CD8-positive, alpha-beta memory T cell (primary cell): ENCODE measurements around the gene SEMA5B. TPM values are rescaled to one million over a fixed set of nuclear protein-coding genes. Genes with fewer than 3 reads are reported as not detected.

Experiments
- CTCF ChIA-PET: fragments of 350-600 bp; sonication (Branson Sonifier 250); formaldehyde crosslinking; loops from one replicate; lab custom pipeline; 2021; ENCODE audit warnings: antibody characterized with exemption; lab: Charles Lee
- POLR2A ChIA-PET: fragments of 350-600 bp; sonication (Branson Sonifier 250); formaldehyde crosslinking; loops from one replicate; lab custom pipeline; 2021; ENCODE audit warnings: antibody characterized with exemption; lab: Charles Lee
- DNase-seq, 5 donors: peaks; one replicate each; pipeline versions ENCODE4 v3.0.0 to v3.0.0-alpha.2; 2020 to 2022; ENCODE audit warnings: mixed read lengths in 1 of 5
- H3K27ac ChIP-seq: one replicate; pipeline ENCODE4 v1.7.0; 2013; ENCODE audit warnings: low read depth, mild to moderate bottlenecking, low read length, moderate library complexity
- H3K27me3 ChIP-seq: 2 replicates; pipeline ENCODE4 v1.7.0; 2013; ENCODE audit warnings: low read length, mild to moderate bottlenecking; ENCODE audit not compliant: insufficient read depth, poor library complexity, severe bottlenecking
- H3K36me3 ChIP-seq: 2 replicates; pipeline ENCODE4 v1.7.0; 2013; ENCODE audit warnings: mild to moderate bottlenecking, low read length, moderate library complexity; ENCODE audit not compliant: insufficient read depth
- H3K4me1 ChIP-seq: 2 replicates; pipeline ENCODE4 v1.7.0; 2013; ENCODE audit warnings: mild to moderate bottlenecking, low read length, moderate library complexity; ENCODE audit not compliant: insufficient read depth
- H3K4me3 ChIP-seq: 2 replicates; pipeline ENCODE4 v1.7.0; 2013; ENCODE audit warnings: mild to moderate bottlenecking, low read length
- H3K9me3 ChIP-seq: 2 replicates; pipeline ENCODE4 v1.7.0; 2013; ENCODE audit warnings: mild to moderate bottlenecking, low read length
- H3K27ac Mint-ChIP-seq, 8 donors: one replicate each; pipeline ENCODE4 v1.8.0; 2020 to 2021; ENCODE audit warnings: mixed read lengths in 8 of 8, mild to moderate bottlenecking in 6 of 8, inconsistent platforms in 3 of 8, moderate library complexity in 3 of 8
- H3K27me3 Mint-ChIP-seq, 2 donors: one replicate each; pipeline ENCODE4 v1.8.0; 2020 to 2021; ENCODE audit warnings: mixed read lengths in 2 of 2, mild to moderate bottlenecking in 1 of 2, moderate library complexity in 1 of 2
- H3K36me3 Mint-ChIP-seq, 3 donors: one replicate each; pipeline ENCODE4 v1.8.0; 2020 to 2021; ENCODE audit warnings: mixed read lengths in 3 of 3, inconsistent platforms in 1 of 3, mild to moderate bottlenecking in 1 of 3
- H3K4me1 Mint-ChIP-seq, 3 donors: one replicate each; pipeline ENCODE4 v1.8.0; 2020 to 2021; ENCODE audit warnings: mixed read lengths in 3 of 3, inconsistent platforms in 1 of 3, mild to moderate bottlenecking in 1 of 3
- H3K4me3 Mint-ChIP-seq, 7 donors: one replicate each; pipeline ENCODE4 v1.8.0; 2020 to 2021; ENCODE audit warnings: mixed read lengths in 7 of 7, mild to moderate bottlenecking in 6 of 7, moderate library complexity in 4 of 7, inconsistent platforms in 2 of 7
- H3K9me3 Mint-ChIP-seq, 5 donors: one replicate each; pipeline ENCODE4 v1.8.0; 2020 to 2022; ENCODE audit warnings: mixed read lengths in 5 of 5, mild to moderate bottlenecking in 3 of 5, moderate library complexity in 2 of 5, inconsistent platforms in 1 of 5
- polyA plus RNA-seq: library from polyadenylated mRNA; unstranded; fragments of 300-500 nt; fragmentation: Illumina TruSeq; gene quantifications from one replicate; pipeline ENCODE4 v1.2.3, GENCODE V29; 2021
- total RNA-seq, 2 experiments: library from RNA; stranded (reverse); gene quantifications; one replicate each; pipeline ENCODE4 v1.2.3, GENCODE V29; 2021

Gene SEMA5B
- total and polyA plus RNA-seq, 3 experiments from 2014 or later = not detected

- Mint-ChIP-seq H3K27me3 (peaks cover 8 to 10% of the 10 kb centered on the region in 2 donors), H3K36me3 (no peaks in the 10 kb centered on the region), H3K9me3 (no peaks in the 10 kb centered on the region), H3K27ac (no peak overlapping the region), H3K4me3 (no peak overlapping the region), H3K4me1 (peaks cover 3 to 10% (median 8%) of the 10 kb centered on the region in 3 donors)
- CTCF ChIA-PET = no interaction called here
- H3K36me3 ChIP-seq = no peaks in the 10 kb centered on the region
- no peak overlapping the region for H3K4me3 ChIP-seq
- H3K27ac ChIP-seq = no peak overlapping the region
- H3K9me3 ChIP-seq = no peaks in the 10 kb centered on the region
- no peak for DNase-seq
- POLR2A ChIA-PET = no interaction called here
- H3K27me3 ChIP-seq = peaks cover 6% of the 10 kb centered on the region
- H3K4me1 ChIP-seq = no peaks in the 10 kb centered on the region
Measured at GRCh38 chr3:122926322-122926721, 101.2 kb downstream of the SEMA5B start.

DNA sequence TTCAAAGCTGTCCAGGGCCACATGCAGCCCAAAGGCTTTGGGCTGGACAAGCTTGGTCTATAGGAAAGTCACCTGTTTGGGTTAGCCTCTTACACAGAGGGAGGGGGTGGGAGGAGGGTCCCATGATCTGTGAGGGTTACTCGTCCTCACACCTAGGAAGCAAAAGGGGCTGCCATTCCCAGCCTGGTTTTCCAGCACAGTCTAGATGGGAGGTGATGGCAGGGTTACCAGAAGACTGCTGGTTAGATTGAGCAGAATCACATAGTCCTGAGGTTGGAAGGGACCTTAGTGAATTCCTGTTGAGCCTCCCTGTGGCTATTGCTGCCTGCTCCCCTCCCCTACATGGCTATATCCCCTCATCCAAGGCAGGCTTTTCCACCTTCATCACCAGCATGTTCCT, 101.8 kb downstream of the SEMA5B start:
- H3K36me3 ChIP-seq = no peaks in the 10 kb centered on the region
- peaks cover 6% of the 10 kb centered on the region for H3K27me3 ChIP-seq
- peaks cover 13 to 16% of the 10 kb centered on the region in 2 donors for H3K27me3 Mint-ChIP-seq
- no peak overlapping the region for H3K4me3 Mint-ChIP-seq
- DNase-seq = no peak
- ChIA-PET CTCF (no interaction called here), POLR2A (no interaction called here)
- peaks cover 3 to 10% (median 8%) of the 10 kb centered on the region in 3 donors for H3K4me1 Mint-ChIP-seq
- no peaks in the 10 kb centered on the region for H3K9me3 Mint-ChIP-seq
- H3K27ac Mint-ChIP-seq = no peak overlapping the region
- H3K4me1 ChIP-seq = no peaks in the 10 kb centered on the region
- no peak overlapping the region for H3K27ac ChIP-seq
- H3K36me3 Mint-ChIP-seq = no peaks in the 10 kb centered on the region
- H3K9me3 ChIP-seq = no peaks in the 10 kb centered on the region
- H3K4me3 ChIP-seq = no peak overlapping the region

- POLR2A ChIA-PET = no interaction called here
- Mint-ChIP-seq H3K4me3 (no peak overlapping the region), H3K4me1 (peaks cover 3 to 10% (median 8%) of the 10 kb centered on the region in 3 donors), H3K27ac (no peak overlapping the region), H3K27me3 (peaks cover 22 to 28% of the 10 kb centered on the region in 2 donors), H3K9me3 (no peaks in the 10 kb centered on the region), H3K36me3 (no peaks in the 10 kb centered on the region)
- Histone ChIP-seq H3K36me3 (no peaks in the 10 kb centered on the region), H3K27me3 (peaks cover 6% of the 10 kb centered on the region), H3K27ac (no peak overlapping the region), H3K4me3 (no peak overlapping the region), H3K9me3 (no peaks in the 10 kb centered on the region), H3K4me1 (no peaks in the 10 kb centered on the region)
- CTCF ChIA-PET = no interaction called here
- no peak for DNase-seq
Measured at GRCh38 chr3:122924056-122924455, 103.5 kb downstream of the SEMA5B start.

DNA sequence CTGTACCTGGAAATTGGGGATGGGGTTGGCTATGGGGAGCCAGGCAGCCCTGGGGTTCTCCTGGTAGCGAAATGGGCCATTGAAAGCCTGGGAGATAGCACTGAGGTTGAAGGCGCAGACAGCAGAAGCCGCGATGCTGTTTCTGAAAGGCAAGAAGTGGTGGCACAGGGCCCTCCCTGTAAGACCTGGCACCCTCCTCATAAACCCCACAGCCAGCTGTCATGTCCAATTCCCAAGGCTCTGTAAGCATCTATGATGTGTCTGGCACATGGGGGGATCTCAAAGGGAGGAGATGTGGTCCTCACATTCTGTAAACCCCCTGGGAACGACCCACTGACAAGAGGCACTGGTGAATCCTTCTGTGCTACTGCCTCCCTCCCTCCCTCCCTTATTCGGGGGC, 104.0 kb downstream of the SEMA5B start:
- H3K36me3 Mint-ChIP-seq = no peaks in the 10 kb centered on the region
- H3K27me3 Mint-ChIP-seq = peaks cover 22 to 26% of the 10 kb centered on the region in 2 donors
- Histone ChIP-seq H3K36me3 (no peaks in the 10 kb centered on the region), H3K4me3 (no peak overlapping the region), H3K27me3 (peaks cover 6% of the 10 kb centered on the region), H3K9me3 (no peaks in the 10 kb centered on the region), H3K4me1 (no peaks in the 10 kb centered on the region), H3K27ac (no peak overlapping the region)
- no peaks in the 10 kb centered on the region for H3K9me3 Mint-ChIP-seq
- H3K4me3 Mint-ChIP-seq = no peak overlapping the region
- no peak overlapping the region for H3K27ac Mint-ChIP-seq
- no peak for DNase-seq
- POLR2A ChIA-PET = no interaction called here
- peaks cover 3 to 10% (median 8%) of the 10 kb centered on the region in 3 donors for H3K4me1 Mint-ChIP-seq
- CTCF ChIA-PET = no interaction called here

DNA sequence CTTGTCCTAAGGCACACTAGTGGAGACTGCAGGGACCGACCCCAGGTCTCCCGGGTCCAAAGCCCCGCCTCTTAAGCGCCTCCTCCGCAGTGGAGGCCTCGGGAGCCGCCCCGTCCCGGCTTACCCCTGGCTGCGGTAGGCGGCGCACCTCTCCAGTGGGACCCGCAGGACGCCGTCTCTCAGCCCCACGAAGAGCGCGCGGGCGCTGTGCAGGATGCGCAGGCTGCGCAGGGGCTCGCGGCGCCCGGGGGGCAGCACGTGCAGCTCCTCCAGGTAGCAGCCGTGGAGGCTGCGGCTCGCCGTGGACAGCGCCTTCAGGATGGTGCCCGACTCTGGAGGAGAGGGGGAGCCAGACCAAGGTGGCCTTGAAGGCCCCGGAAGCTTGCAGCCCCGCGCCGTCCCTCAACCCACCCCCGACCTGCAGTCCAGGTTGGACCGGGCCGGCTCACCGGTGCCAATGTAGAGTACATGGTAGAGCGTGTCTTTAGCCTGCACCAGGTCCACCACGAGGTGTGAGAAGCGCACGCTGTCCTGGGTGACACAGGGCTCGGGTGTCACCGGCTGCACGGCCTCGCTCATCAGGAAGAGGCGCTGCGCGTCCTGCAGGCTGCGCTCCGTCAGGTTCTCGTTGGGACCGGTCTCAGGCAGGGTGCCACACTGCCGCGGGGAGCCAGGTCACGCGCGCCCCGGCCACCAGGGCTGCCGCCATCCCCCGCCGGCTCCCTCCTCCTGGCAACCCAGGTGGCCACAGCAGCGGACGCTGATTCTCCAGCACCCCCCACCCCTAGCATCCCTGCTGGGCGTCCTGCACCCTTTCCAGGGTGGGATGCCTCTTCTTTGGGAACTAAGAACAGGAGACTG, 105.5 kb downstream of the SEMA5B start:
- Mint-ChIP-seq H3K27ac (no peak overlapping the region), H3K36me3 (no peaks in the 10 kb centered on the region), H3K27me3 (peaks cover 23 to 28% of the 10 kb centered on the region in 2 donors), H3K4me3 (peak overlapping the region in 3 of 7 donors; percentile 46 to 68 (median 56)), H3K4me1 (peaks cover 3 to 10% (median 8%) of the 10 kb centered on the region in 3 donors), H3K9me3 (no peaks in the 10 kb centered on the region)
- POLR2A ChIA-PET = no interaction called here
- H3K36me3 ChIP-seq = no peaks in the 10 kb centered on the region
- H3K4me3 ChIP-seq = no peak overlapping the region
- no peaks in the 10 kb centered on the region for H3K9me3 ChIP-seq
- DNase-seq = no peak
- CTCF ChIA-PET = no interaction called here
- no peaks in the 10 kb centered on the region for H3K4me1 ChIP-seq
- no peak overlapping the region for H3K27ac ChIP-seq
- peaks cover 6% of the 10 kb centered on the region for H3K27me3 ChIP-seq

DNA sequence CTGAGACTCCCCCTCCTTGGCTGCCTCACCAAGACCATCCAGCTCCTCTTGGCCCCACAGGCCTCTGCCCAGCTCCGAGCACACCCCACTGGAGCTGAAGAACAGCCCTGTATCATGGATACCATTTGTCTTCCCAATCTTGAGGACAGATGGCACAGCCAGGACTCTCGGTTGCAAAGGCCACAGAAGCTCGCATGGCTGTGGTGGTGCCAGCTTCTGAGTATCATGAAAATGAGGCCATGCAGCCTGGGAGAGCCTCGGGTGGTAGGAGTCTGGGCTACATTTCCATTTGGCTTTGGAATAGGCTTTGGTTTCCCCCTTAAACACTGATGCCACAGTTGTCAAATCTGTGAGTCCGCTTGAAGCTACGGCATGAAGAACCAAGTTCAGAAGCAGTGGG, 106.6 kb downstream of the SEMA5B start:
- Histone ChIP-seq H3K36me3 (no peaks in the 10 kb centered on the region), H3K4me3 (no peak overlapping the region), H3K27me3 (peaks cover 6% of the 10 kb centered on the region), H3K9me3 (no peaks in the 10 kb centered on the region), H3K27ac (no peak overlapping the region), H3K4me1 (no peaks in the 10 kb centered on the region)
- Mint-ChIP-seq H3K27me3 (peaks cover 25 to 30% of the 10 kb centered on the region in 2 donors), H3K27ac (no peak overlapping the region), H3K9me3 (no peaks in the 10 kb centered on the region), H3K4me1 (peaks cover 3 to 15% (median 15%) of the 10 kb centered on the region in 3 donors), H3K36me3 (no peaks in the 10 kb centered on the region), H3K4me3 (no peak overlapping the region)
- DNase-seq = no peak
- ChIA-PET CTCF (no interaction called here), POLR2A (no interaction called here)

- Mint-ChIP-seq H3K4me3 (no peak overlapping the region), H3K36me3 (no peaks in the 10 kb centered on the region), H3K4me1 (peaks cover 3 to 20% (median 20%) of the 10 kb centered on the region in 3 donors), H3K9me3 (no peaks in the 10 kb centered on the region), H3K27ac (no peak overlapping the region), H3K27me3 (peaks cover 25 to 33% of the 10 kb centered on the region in 2 donors)
- Histone ChIP-seq H3K36me3 (no peaks in the 10 kb centered on the region), H3K9me3 (no peaks in the 10 kb centered on the region), H3K27me3 (peaks cover 6% of the 10 kb centered on the region), H3K4me1 (no peaks in the 10 kb centered on the region), H3K27ac (no peak overlapping the region), H3K4me3 (no peak overlapping the region)
- CTCF ChIA-PET = interaction anchor here (1.6 kb wide), 1 partner anchor 14 kb away, joined by 3 read pairs; no protein-coding TSS in a partner anchor
- POLR2A ChIA-PET = no interaction called here
- no peak for DNase-seq
Measured at GRCh38 chr3:122919291-122919610, 108.3 kb downstream of the SEMA5B start.

GRCh38 chr3:122918576-122919290, 108.8 kb downstream of the SEMA5B start:
- H3K4me3 Mint-ChIP-seq = no peak overlapping the region
- peaks cover 0 to 4% (median 0%) of the 10 kb centered on the region in 3 donors for H3K36me3 Mint-ChIP-seq
- no peaks in the 10 kb centered on the region for H3K4me1 ChIP-seq

More at GRCh38 chr3:122918576-122919290, 108.8 kb downstream of the SEMA5B start:
- Histone ChIP-seq H3K9me3 (no peaks in the 10 kb centered on the region), H3K27me3 (peaks cover 6% of the 10 kb centered on the region), H3K36me3 (no peaks in the 10 kb centered on the region), H3K4me3 (no peak overlapping the region), H3K27ac (no peak overlapping the region)
- ChIA-PET POLR2A (no interaction called here), CTCF (interaction anchor here (1.6 kb wide), 1 partner anchor 14 kb away, joined by 3 read pairs; no protein-coding TSS in a partner anchor)
- peaks cover 27 to 38% of the 10 kb centered on the region in 2 donors for H3K27me3 Mint-ChIP-seq
- no peak overlapping the region for H3K27ac Mint-ChIP-seq
- peaks cover 6 to 24% (median 20%) of the 10 kb centered on the region in 3 donors for H3K4me1 Mint-ChIP-seq
- no peak for DNase-seq
- H3K9me3 Mint-ChIP-seq = no peaks in the 10 kb centered on the region
